Natural killer cell treated with Interleukin-12 subunit alpha and Interleukin-12 subunit beta and Interleukin-15 and Interleukin-18, amount 100 ng/mL, for 72 hours (primary cell): ENCODE results near the gene ATP9B. TPM values are rescaled to one million over a fixed set of nuclear protein-coding genes. Genes with fewer than 3 reads are reported as not detected.

Experiments
- ATAC-seq, 2 donors: fragments of 150-1000 bp; cut with Tn5 transposase in 1 of 2; sonication (Bioruptor Pico), chemical (Tn5 transposase) in 1 of 2; 2 replicates each; pipeline ENCODE4 v1.10.0; 2021
- DNase-seq: peaks from one replicate; pipeline ENCODE4 v3.0.0; 2022; ENCODE audit warnings: low spot score
- H3K27ac Mint-ChIP-seq, 2 donors: 1 replicate in 1 of 2; 2 replicates in 1 of 2; pipeline ENCODE4 v1.8.0; 2022; ENCODE audit warnings: mixed read lengths in 2 of 2, mild to moderate bottlenecking in 1 of 2, moderate library complexity in 1 of 2
- H3K27me3 Mint-ChIP-seq, 2 donors: 1 replicate in 1 of 2; 2 replicates in 1 of 2; pipeline ENCODE4 v1.8.0; 2022; ENCODE audit warnings: mixed read lengths in 2 of 2
- H3K36me3 Mint-ChIP-seq: one replicate; pipeline ENCODE4 v1.8.0; 2022; ENCODE audit warnings: mixed read lengths
- H3K4me1 Mint-ChIP-seq, 2 donors: 1 replicate in 1 of 2; 2 replicates in 1 of 2; pipeline ENCODE4 v1.8.0; 2022; ENCODE audit warnings: low read depth in 2 of 2, mixed read lengths in 2 of 2, mild to moderate bottlenecking in 1 of 2
- H3K4me3 Mint-ChIP-seq: one replicate; pipeline ENCODE4 v1.8.0; 2022; ENCODE audit warnings: mixed read lengths
- H3K9me3 Mint-ChIP-seq: 2 replicates; pipeline ENCODE4 v1.8.0; 2022; ENCODE audit warnings: mixed read lengths
- total RNA-seq, 2 donors: library from RNA; stranded (reverse); gene quantifications; one replicate each; pipeline ENCODE4 v1.2.3, GENCODE V29; 2022

The ATP9B gene
- total RNA-seq, 2 donors from 2014 or later: 36.8 to 59.6 TPM

DNA sequence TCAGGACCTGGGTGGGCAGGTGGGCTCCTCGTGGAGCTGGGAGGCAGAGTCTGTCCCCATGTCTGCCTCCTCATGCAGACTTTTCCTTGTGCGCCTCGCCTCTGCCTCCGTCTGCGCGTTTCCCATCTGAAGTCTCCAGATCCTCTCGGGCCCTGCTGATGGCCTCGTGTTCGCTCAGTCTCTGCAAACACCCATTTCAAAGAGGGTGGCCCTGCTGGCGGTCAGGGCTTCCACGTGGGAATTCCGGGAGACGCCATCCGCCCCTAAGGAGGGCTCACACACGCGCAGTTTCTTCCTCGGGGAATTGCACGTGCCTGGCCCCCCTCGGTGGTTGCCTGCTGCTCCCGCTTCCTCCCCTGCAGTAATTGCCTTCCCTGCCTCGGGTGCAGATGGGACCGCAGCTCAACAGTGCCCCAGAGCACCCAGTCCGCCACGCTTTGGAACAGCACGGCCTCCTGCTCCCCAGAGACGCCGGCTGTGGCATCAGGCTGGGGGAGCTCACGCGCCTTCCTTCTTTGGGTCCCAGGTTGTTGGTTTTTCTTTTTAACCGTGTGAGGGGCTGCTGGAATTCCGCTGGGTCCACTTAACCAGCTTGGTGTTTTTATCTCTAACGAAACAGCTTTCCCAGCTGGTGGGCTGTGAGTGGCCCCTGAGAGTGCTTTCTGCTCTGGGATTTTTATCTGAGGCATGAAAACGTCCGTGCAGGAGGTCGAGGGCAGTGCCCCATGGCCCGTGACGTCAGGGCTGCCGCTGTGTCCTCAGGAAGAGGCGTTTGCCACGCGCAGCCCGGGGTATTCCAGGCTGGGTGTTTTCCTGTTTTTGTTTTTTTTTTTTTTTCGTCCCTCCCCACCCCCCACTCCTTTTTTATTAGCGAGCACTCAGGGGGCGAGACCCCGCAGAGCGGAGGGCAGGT is 342.7 kb downstream of the ATP9B start:
- DNase-seq (peak; percentile 32), ATAC-seq (no peak)
- no peaks in the 10 kb centered on the region for H3K36me3 Mint-ChIP-seq
- H3K27me3 Mint-ChIP-seq: no peaks in the 10 kb centered on the region
- H3K9me3 Mint-ChIP-seq: no peaks in the 10 kb centered on the region
- no peak overlapping the region for H3K27ac Mint-ChIP-seq
- no peak overlapping the region for H3K4me3 Mint-ChIP-seq
- H3K4me1 Mint-ChIP-seq: peaks cover 0 to 7% of the 10 kb centered on the region in 2 donors

DNA sequence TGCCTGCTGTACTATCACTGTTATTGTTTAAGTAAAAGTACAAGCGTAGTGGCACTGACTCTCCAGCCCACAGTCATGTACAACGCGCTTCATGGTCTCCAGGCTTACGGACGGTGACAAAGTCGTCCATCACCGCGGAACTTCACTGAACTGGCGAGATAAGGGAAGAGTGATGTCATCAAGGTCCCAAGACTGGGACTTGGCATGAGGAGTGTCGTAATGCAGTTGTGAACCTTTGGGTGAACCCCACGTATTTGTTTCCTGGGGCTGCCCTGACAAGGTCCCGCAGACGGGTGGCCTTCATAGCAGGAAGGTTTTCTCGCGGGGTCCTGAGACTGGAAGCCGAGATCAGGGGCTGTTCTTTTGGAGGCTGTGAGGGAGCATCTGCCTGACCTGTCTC is 343.8 kb downstream of the ATP9B start:
- no peak overlapping the region for H3K4me3 Mint-ChIP-seq
- H3K4me1 Mint-ChIP-seq: peaks cover 0 to 6% of the 10 kb centered on the region in 2 donors
- H3K27me3 Mint-ChIP-seq: no peaks in the 10 kb centered on the region
- no peaks in the 10 kb centered on the region for H3K36me3 Mint-ChIP-seq
- H3K27ac Mint-ChIP-seq: no peak overlapping the region
- DNase-seq (peak; percentile 56), ATAC-seq (no peak)
- H3K9me3 Mint-ChIP-seq: no peaks in the 10 kb centered on the region

DNA sequence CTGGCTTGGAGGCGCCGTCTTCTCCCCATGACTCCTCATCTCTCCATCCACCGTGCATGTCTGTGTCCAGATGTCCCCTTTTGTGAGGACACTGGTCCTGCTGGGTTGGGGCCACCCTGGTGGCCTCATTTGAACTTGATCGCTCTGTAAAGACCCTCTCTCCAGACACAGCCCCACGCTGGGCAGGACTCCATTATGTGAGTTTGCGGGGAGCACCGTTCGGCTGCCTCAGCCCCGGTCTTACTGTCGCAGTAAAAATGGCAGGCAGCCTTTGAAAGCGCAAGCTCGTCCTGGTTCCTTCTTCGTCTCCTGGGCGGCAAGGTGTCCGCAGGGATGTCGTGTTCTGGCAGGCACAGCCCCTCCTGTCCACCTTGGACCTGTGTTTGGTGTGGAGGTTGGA is 344.2 kb downstream of the ATP9B start:
- ATAC-seq (no peak), DNase-seq (peak; percentile 23)
- Mint-ChIP-seq H3K36me3 (no peaks in the 10 kb centered on the region), H3K4me1 (peaks cover 0 to 6% of the 10 kb centered on the region in 2 donors), H3K27ac (no peak overlapping the region), H3K4me3 (no peak overlapping the region), H3K27me3 (no peaks in the 10 kb centered on the region), H3K9me3 (no peaks in the 10 kb centered on the region)

DNA sequence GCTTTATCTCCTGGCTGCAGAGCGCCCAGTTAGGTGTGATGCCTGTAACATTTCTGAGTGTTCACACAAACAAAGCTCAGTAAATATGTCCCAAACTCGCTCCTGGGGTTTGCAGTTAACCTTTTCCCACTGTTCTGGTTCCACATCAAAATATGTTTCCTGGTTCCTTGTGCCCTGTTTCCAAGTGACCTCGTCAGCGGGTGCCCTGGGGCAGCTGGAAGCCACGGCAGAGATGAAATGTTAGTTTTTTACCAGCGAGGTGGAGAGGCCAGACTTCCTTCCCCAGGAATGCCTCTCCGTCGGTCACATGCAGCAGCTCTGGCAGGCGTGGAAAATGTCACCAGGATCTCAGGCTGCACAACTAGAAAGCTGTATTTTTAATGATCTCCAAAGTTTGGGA is 344.7 kb downstream of the ATP9B start:
- Mint-ChIP-seq H3K36me3 (no peaks in the 10 kb centered on the region), H3K27me3 (no peaks in the 10 kb centered on the region), H3K9me3 (no peaks in the 10 kb centered on the region), H3K4me1 (peaks cover 0 to 6% of the 10 kb centered on the region in 2 donors), H3K4me3 (no peak overlapping the region), H3K27ac (no peak overlapping the region)
- DNase-seq (no peak), ATAC-seq (no peak)

DNA sequence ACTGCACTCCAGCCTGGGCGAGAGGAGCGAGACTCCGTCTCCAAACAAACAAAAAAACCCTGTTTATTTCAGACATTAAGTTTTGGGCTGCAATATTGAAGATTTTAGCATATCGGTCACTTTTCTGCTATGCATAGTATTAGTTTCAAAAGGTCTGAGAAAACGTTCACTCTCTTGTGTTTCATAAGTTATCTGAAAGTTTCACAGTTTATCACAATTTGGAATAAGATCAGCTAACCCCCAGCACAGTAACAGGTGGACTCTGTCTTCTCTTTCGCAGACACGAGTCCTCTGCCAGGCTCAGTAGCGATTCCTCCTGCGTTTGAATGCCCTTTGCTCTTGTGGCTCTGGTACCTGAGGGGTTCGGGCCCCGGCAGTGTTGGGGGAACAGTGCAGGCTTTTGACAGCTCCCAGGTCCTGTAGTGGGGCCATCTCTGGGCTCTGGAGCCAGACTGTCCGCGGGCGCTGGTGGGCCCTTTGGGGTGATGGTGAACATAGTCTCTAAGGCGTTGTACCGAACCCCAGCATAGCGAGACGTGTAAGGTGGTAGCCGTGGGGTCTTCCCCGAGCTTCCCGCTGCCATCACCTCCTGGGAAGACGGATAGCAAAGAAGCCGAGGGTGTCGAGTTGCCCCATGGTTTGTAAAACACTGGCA is 347.0 kb downstream of the ATP9B start:
- Mint-ChIP-seq H3K27me3 (no peaks in the 10 kb centered on the region), H3K9me3 (no peaks in the 10 kb centered on the region), H3K36me3 (no peaks in the 10 kb centered on the region), H3K27ac (no peak overlapping the region), H3K4me3 (no peak overlapping the region), H3K4me1 (peaks cover 4 to 10% of the 10 kb centered on the region in 2 donors)
- ATAC-seq: no peak
- DNase-seq: no peak

DNA sequence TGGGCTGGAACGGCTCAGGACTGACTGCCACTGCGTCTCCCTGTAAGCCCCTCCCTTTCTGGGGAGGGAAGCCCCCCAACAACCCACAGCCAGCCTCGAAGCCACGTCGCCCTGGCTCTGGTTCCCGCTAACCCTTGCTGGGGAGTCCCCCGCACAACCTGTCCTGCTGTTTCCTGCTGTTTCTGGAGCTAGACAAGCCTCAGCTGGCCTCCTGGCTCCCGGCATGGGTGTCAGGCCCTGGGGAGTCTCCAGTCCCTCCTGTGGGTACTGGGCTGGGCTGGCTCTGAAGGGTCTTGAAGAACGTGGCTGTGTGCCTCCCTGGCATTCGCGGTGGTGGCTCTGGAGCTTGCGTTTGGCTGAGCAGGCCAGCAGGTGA is 347.5 kb downstream of the ATP9B start:
- peaks cover 4 to 10% of the 10 kb centered on the region in 2 donors for H3K4me1 Mint-ChIP-seq
- no peaks in the 10 kb centered on the region for H3K9me3 Mint-ChIP-seq
- no peak overlapping the region for H3K27ac Mint-ChIP-seq
- ATAC-seq (no peak), DNase-seq (no peak)
- no peak overlapping the region for H3K4me3 Mint-ChIP-seq
- no peaks in the 10 kb centered on the region for H3K36me3 Mint-ChIP-seq
- H3K27me3 Mint-ChIP-seq: no peaks in the 10 kb centered on the region

DNA sequence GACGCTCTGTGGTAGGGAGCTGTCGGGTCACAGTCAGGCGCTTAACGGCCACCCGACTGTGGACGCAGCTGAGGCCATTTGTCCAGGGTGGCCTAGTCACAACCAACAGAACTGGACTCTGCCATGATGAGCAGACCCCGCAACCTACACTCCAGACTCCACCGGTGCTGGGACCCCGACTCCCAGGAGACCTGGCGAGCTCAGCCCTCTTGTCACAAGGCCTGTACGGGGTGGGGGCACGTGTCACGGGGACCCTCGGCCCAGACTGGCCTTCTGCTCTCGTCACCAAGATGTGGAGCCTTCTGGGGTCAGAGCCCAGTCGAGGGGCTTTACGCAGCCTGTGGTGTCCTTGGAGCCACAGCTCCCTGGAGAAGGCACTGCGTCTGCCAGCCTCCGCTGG is 349.0 kb downstream of the ATP9B start:
- DNase-seq: no peak
- H3K4me1 Mint-ChIP-seq: peaks cover 4 to 10% of the 10 kb centered on the region in 2 donors
- no peaks in the 10 kb centered on the region for H3K9me3 Mint-ChIP-seq
- no peak overlapping the region for H3K4me3 Mint-ChIP-seq
- no peaks in the 10 kb centered on the region for H3K27me3 Mint-ChIP-seq
- H3K36me3 Mint-ChIP-seq: no peaks in the 10 kb centered on the region
- H3K27ac Mint-ChIP-seq: no peak overlapping the region
- peak in 1 of 2 donors; percentile 33 for ATAC-seq

DNA sequence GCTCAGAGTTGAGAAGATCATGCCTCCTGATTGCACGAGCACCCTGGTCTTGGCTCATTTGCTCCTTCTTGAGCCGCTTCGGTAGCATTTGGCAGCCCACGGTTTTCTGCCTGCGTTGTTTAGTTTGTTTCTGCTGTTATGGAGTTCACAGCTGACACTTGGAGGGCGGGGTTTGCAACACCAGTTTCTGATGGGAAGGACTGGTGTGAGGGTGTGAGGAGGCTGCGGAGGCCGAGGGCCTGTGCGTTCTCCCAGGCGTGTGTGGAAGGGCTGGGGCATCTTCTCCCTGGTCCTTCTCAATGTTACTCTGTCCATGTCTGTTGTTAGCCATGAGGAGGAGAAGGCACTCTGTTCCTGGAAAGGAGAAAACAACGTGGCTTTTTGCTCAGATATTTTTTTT is 349.4 kb downstream of the ATP9B start:
- ATAC-seq (no peak), DNase-seq (no peak)
- H3K4me3 Mint-ChIP-seq: no peak overlapping the region
- no peaks in the 10 kb centered on the region for H3K9me3 Mint-ChIP-seq
- no peaks in the 10 kb centered on the region for H3K27me3 Mint-ChIP-seq
- H3K36me3 Mint-ChIP-seq: no peaks in the 10 kb centered on the region
- peaks cover 4 to 10% of the 10 kb centered on the region in 2 donors for H3K4me1 Mint-ChIP-seq
- no peak overlapping the region for H3K27ac Mint-ChIP-seq

DNA sequence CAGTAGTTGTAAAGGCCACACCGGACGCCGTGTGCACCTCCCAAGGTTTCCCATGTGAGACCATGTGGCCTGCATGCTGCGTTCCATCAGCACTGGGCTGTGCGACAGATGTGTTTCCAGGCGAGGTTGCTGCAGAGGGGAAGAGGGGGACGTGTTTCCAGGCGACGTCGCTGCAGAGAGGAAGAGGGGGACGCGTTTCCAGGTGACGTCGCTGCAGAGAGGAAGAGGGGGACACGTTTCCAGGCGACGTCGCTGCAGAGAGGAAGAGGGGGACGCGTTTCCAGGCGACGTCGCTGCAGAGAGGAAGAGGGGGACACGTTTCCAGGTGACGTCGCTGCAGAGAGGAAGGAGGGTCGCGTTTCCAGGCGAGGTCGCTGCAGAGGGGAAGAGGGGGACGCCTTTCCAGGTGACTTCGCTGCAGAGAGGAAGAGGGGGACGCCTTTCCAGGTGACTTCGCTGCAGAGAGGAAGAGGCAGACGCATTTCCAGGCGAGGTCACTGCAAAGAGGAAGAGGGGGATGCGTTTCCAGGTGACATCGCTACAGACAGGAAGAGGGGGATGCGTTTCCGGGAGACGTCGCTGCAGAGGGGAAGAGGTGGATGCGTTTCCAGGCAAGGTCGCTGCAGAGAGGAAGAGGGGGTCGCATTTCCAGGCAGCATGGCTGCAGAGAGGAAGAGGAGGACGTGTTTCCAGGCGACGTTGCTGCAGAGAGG is 351.0 kb downstream of the ATP9B start:
- Mint-ChIP-seq H3K9me3 (no peaks in the 10 kb centered on the region), H3K4me1 (peaks cover 14 to 20% of the 10 kb centered on the region in 2 donors), H3K4me3 (no peak overlapping the region), H3K36me3 (peaks cover 7% of the 10 kb centered on the region), H3K27me3 (no peaks in the 10 kb centered on the region), H3K27ac (no peak overlapping the region)
- DNase-seq (no peak), ATAC-seq (no peak)

DNA sequence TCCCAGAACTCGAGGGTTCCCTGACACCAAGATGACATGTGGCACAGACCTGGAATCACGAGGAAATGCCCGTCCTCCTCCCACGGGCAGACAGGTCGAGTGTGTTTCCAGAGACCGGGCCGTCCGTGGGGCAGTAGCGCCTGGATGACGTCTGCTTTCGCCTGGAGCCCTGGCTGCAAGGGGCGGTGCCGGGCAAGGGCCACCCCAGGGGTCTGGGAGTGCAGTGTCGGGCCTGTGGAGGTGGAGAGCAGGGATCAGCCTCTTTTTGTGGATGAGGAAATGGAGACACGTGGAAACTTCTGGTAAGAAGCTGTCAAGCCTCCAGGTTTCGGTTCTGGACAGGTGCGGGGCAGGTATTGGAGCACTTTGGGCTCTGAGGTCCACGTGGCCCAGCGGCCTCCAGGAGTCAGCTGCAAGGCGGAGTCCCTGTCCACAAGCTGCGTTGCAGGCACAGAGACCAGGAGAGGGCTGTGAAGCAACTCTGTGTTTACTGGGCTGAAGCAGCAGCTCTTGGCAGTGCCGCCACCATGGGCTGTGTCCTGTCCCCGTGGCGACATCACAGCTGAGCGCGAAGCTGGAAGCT is 352.2 kb downstream of the ATP9B start:
- no peaks in the 10 kb centered on the region for H3K9me3 Mint-ChIP-seq
- H3K36me3 Mint-ChIP-seq: peaks cover 7% of the 10 kb centered on the region
- H3K27me3 Mint-ChIP-seq: no peaks in the 10 kb centered on the region
- no peak overlapping the region for H3K27ac Mint-ChIP-seq
- ATAC-seq (no peak), DNase-seq (no peak)
- peaks cover 16 to 21% of the 10 kb centered on the region in 2 donors for H3K4me1 Mint-ChIP-seq
- no peak overlapping the region for H3K4me3 Mint-ChIP-seq

DNA sequence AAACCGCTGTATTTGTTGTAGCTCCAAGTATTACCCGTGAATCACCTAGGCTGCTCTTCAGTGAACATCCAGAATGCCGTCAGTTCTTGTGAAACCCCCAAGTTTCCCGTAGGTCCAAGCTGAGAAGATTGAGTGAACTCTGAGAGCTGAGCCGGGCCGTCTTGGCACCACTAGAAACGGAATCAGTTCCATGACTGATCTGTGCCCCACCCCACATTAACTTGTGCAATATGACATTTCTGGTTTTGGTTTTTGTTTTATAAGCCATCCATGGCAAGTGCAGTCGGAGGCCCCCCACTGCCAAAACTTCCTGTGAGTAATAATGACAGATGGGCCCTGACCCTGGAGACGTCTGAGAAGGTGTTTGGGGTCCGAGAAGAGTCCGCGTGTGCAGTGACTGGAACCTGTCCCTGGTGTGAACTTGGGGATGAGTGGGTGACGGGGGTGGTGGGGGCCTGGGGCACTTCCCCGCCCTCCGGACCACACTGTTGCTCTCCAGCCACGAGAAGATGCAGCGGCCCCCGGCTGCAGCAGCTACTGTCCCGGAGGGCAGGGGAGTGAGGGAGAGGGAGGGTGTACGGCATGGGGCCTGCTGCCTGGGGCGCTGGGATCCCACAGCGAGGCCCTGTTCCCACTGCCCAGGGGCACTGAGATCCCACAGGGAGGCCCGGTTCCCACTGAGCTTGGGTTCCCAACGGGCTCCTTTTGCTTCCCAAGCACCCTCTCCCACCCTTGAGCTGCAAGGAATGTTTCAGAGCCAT is 353.0 kb downstream of the ATP9B start:
- ATAC-seq (peak; percentile 56 to 67), DNase-seq (no peak)
- H3K36me3 Mint-ChIP-seq: peaks cover 7% of the 10 kb centered on the region
- no peaks in the 10 kb centered on the region for H3K27me3 Mint-ChIP-seq
- no peaks in the 10 kb centered on the region for H3K9me3 Mint-ChIP-seq
- H3K4me1 Mint-ChIP-seq: peaks cover 16 to 19% of the 10 kb centered on the region in 2 donors
- H3K4me3 Mint-ChIP-seq: no peak overlapping the region
- no peak overlapping the region for H3K27ac Mint-ChIP-seq

DNA sequence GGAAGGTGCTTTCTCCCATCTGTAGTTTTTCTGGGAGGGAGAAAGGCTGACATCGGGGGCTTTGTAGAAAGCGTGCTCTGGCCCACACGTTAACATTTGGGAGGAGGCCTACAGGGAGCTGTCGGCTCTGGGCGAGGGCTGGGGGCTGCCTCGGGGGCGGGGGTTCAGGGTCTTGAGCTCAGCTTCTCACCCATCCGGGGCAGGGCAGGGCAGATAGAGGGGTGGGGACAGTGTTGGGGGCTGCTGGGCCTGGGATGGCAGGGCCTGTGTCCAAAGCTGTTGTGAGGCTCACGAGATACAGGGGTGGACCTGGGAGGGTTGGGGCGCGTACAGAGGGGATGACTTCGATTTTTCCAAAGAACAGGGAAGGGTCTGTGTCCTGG is 353.6 kb downstream of the ATP9B start:
- Mint-ChIP-seq H3K4me3 (no peak overlapping the region), H3K9me3 (no peaks in the 10 kb centered on the region), H3K4me1 (peaks cover 16 to 19% of the 10 kb centered on the region in 2 donors), H3K27ac (no peak overlapping the region), H3K27me3 (no peaks in the 10 kb centered on the region), H3K36me3 (peaks cover 7% of the 10 kb centered on the region)
- ATAC-seq: no peak
- DNase-seq: no peak
